ENCODE measurements around the gene RENBP.

GRCh38 chrX:153887385-153887784 lies 57.1 kb downstream of the RENBP start:
- TF ChIP-seq IKZF3 (tag by site-specific recombination; IDR thresholded peaks at IDR 0.05) (no peak), ZNF341 (tag by site-specific recombination; IDR thresholded peaks at IDR 0.05; ENCODE audit: low read depth) (no peak), ZNF23 (tag by site-specific recombination; IDR thresholded peaks at IDR 0.05; ENCODE audit: borderline replicate concordance) (no peak), ZNF639 (tag by site-specific recombination; IDR thresholded peaks at IDR 0.05) (no peak)
